A549 (cell line): ENCODE data around the gene GXYLT1.

Source experiments
- FOXS1 ChIP-seq: fragments of 250-450 bp; sonication (Bioruptor Pico); IDR thresholded peaks from 2 replicates; pipeline ENCODE4 v1.5.0; 2020; ENCODE audit warnings: mild to moderate bottlenecking, moderate library complexity
- POLR2A ChIP-seq: IDR thresholded peaks from 2 replicates; pipeline ENCODE4 v1.6.1; 2012; ENCODE audit warnings: mild to moderate bottlenecking, low read length
- TF ChIP-seq, protein P1 (sequence below): fragments of >200 bp; sonication (Bioruptor Twin); formaldehyde crosslinking; IDR thresholded peaks from 3 replicates; pipeline ENCODE4 v1.5.1; 2016

DNA sequence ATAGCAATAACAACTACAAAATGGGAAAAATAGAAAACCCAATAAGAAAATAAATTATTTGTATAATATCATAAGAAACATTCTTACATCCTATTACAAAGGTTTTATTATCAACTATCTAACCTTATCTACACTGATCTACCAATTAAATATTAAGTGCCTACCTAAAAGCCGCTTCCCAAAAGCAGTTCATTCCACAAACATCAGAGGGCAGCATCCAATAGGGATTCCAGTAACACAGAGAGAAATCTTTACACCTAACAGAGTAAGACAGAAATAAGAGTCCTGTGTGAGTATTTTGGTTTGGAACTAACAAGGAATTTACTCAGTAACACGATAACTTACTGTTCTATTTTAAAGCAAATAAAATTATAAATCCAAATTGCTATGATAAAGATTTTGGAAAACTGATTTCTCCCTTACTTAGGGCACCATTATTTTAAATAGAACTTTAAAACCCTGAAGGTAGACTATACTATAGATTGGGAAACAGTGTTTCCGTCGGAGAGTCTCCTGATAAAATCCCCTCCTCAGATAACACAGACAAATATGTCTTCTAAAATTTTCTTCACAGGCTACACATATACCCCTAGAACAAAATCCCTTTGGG is 15.0 kb downstream of the GXYLT1 start:
- TF ChIP-seq, protein P1, sequence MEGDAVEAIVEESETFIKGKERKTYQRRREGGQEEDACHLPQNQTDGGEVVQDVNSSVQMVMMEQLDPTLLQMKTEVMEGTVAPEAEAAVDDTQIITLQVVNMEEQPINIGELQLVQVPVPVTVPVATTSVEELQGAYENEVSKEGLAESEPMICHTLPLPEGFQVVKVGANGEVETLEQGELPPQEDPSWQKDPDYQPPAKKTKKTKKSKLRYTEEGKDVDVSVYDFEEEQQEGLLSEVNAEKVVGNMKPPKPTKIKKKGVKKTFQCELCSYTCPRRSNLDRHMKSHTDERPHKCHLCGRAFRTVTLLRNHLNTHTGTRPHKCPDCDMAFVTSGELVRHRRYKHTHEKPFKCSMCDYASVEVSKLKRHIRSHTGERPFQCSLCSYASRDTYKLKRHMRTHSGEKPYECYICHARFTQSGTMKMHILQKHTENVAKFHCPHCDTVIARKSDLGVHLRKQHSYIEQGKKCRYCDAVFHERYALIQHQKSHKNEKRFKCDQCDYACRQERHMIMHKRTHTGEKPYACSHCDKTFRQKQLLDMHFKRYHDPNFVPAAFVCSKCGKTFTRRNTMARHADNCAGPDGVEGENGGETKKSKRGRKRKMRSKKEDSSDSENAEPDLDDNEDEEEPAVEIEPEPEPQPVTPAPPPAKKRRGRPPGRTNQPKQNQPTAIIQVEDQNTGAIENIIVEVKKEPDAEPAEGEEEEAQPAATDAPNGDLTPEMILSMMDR, result peak; percentile 90
- TF ChIP-seq FOXS1 (CRISPR knock-in tag), result no peak
- no peak for TF ChIP-seq POLR2A
